ENCODE results near the gene BAG2. TPM values are rescaled to one million over a fixed set of nuclear protein-coding genes. Genes with fewer than 3 reads are reported as not detected.

The BAG2 gene
- total RNA-seq, 3 donors from 2014 or later, result 2.2 to 4.9 (median 4.2) TPM

GRCh38 chr6:57143690-57144089 is 28.4 kb upstream of the BAG2 start:
- no peak for TF ChIP-seq POLR2AphosphoS5 (IDR thresholded peaks at IDR 0.05)
- TF ChIP-seq CTCF (IDR thresholded peaks at IDR 0.05), result no peak
- TF ChIP-seq POLR2A (IDR thresholded peaks at IDR 0.05), result no peak
- H3K27me3 ChIP-seq, result no peaks in the 10 kb centered on the region
- DNase-seq (ENCODE audit: low spot score in 2 of 2), result no peak

GRCh38 chr6:57147401-57147800 is 24.7 kb upstream of the BAG2 start:
- Histone ChIP-seq H3K4me3 (no peak overlapping the region), H3K36me3 (peaks cover 9% of the 10 kb centered on the region), H3K9me3 (no peaks in the 10 kb centered on the region), H3K27me3 (no peaks in the 10 kb centered on the region), H3K27ac (no peak overlapping the region), H3K4me1 (no peaks in the 10 kb centered on the region)
- DNase-seq (ENCODE audit: low spot score in 2 of 2), result no peak
- no peak for TF ChIP-seq CTCF (IDR thresholded peaks at IDR 0.05)
- TF ChIP-seq POLR2A (IDR thresholded peaks at IDR 0.05), result no peak
- TF ChIP-seq POLR2AphosphoS5 (IDR thresholded peaks at IDR 0.05), result no peak
- intact Hi-C loops (cut with DNase I; ENCODE audit: low total_unique reads), result no loop called here

More at GRCh38 chr6:57143690-57144089, 28.4 kb upstream of the BAG2 start:
- Histone ChIP-seq H3K27ac (no peak overlapping the region), H3K4me1 (no peaks in the 10 kb centered on the region), H3K4me3 (no peak overlapping the region), H3K9me3 (no peaks in the 10 kb centered on the region), H3K36me3 (peaks cover 10% of the 10 kb centered on the region)
- intact Hi-C loops (cut with DNase I; ENCODE audit: low total_unique reads), result no loop called here

- Histone ChIP-seq H3K4me3 (no peak overlapping the region), H3K4me1 (no peaks in the 10 kb centered on the region), H3K36me3 (peaks cover 1% of the 10 kb centered on the region), H3K27me3 (no peaks in the 10 kb centered on the region), H3K27ac (no peak overlapping the region), H3K9me3 (no peaks in the 10 kb centered on the region)
- no peak for TF ChIP-seq POLR2AphosphoS5 (IDR thresholded peaks at IDR 0.05)
- TF ChIP-seq POLR2A (IDR thresholded peaks at IDR 0.05), result no peak
- no peak for TF ChIP-seq CTCF (IDR thresholded peaks at IDR 0.05)
- DNase-seq (ENCODE audit: low spot score in 2 of 2), result no peak
- intact Hi-C loops (cut with DNase I; ENCODE audit: low total_unique reads), result no loop called here
Measured at GRCh38 chr6:57147955-57148858, 23.9 kb upstream of the BAG2 start.

- no peak for TF ChIP-seq POLR2A (IDR thresholded peaks at IDR 0.05)
- no peak for TF ChIP-seq POLR2AphosphoS5 (IDR thresholded peaks at IDR 0.05)
- TF ChIP-seq CTCF (IDR thresholded peaks at IDR 0.05), result no peak
- Histone ChIP-seq H3K36me3 (no peaks in the 10 kb centered on the region), H3K9me3 (no peaks in the 10 kb centered on the region), H3K27me3 (no peaks in the 10 kb centered on the region), H3K4me3 (no peak overlapping the region), H3K4me1 (no peaks in the 10 kb centered on the region), H3K27ac (no peak overlapping the region)
- no peak for DNase-seq (ENCODE audit: low spot score in 2 of 2)
- intact Hi-C loops (cut with DNase I; ENCODE audit: low total_unique reads), result no loop called here
Measured at GRCh38 chr6:57158658-57159057, 13.5 kb upstream of the BAG2 start.

GRCh38 chr6:57159127-57159526 is 13.0 kb upstream of the BAG2 start:
- Histone ChIP-seq H3K36me3 (no peaks in the 10 kb centered on the region), H3K4me1 (no peaks in the 10 kb centered on the region), H3K4me3 (no peak overlapping the region), H3K27me3 (no peaks in the 10 kb centered on the region), H3K27ac (no peak overlapping the region), H3K9me3 (no peaks in the 10 kb centered on the region)
- TF ChIP-seq CTCF (IDR thresholded peaks at IDR 0.05) (no peak), POLR2AphosphoS5 (IDR thresholded peaks at IDR 0.05) (no peak), POLR2A (IDR thresholded peaks at IDR 0.05) (no peak)
- intact Hi-C loops (cut with DNase I; ENCODE audit: low total_unique reads), result no loop called here
- no peak for DNase-seq (ENCODE audit: low spot score in 2 of 2)

Data from breast epithelium (tissue), 4 donors.